ENCODE results near the gene MAGEC2. TPM values are rescaled to one million over a fixed set of nuclear protein-coding genes. Genes with fewer than 3 reads are reported as not detected.

MAGEC2 gene
- total RNA-seq, 1 donor from 2014 or later, result not detected

- Mint-ChIP-seq H3K9me3 (ENCODE audit: unreplicated experiment) (peaks cover 47% of the 10 kb centered on the region), H3K27me3 (ENCODE audit: unreplicated experiment) (no peaks in the 10 kb centered on the region), H3K4me3 (ENCODE audit: unreplicated experiment) (no peak overlapping the region), H3K36me3 (ENCODE audit: unreplicated experiment) (no peaks in the 10 kb centered on the region), H3K27ac (ENCODE audit: unreplicated experiment) (no peak overlapping the region), H3K4me1 (ENCODE audit: unreplicated experiment) (no peaks in the 10 kb centered on the region)
- TF ChIP-seq, protein P1, sequence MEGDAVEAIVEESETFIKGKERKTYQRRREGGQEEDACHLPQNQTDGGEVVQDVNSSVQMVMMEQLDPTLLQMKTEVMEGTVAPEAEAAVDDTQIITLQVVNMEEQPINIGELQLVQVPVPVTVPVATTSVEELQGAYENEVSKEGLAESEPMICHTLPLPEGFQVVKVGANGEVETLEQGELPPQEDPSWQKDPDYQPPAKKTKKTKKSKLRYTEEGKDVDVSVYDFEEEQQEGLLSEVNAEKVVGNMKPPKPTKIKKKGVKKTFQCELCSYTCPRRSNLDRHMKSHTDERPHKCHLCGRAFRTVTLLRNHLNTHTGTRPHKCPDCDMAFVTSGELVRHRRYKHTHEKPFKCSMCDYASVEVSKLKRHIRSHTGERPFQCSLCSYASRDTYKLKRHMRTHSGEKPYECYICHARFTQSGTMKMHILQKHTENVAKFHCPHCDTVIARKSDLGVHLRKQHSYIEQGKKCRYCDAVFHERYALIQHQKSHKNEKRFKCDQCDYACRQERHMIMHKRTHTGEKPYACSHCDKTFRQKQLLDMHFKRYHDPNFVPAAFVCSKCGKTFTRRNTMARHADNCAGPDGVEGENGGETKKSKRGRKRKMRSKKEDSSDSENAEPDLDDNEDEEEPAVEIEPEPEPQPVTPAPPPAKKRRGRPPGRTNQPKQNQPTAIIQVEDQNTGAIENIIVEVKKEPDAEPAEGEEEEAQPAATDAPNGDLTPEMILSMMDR (IDR thresholded peaks at IDR 0.05), result no peak
- no peak for DNase-seq (ENCODE audit: extremely low spot score, unreplicated experiment)
Measured at GRCh38 chrX:142244568-142244967, 39.5 kb upstream of the MAGEC2 start.

- H3K4me1 Mint-ChIP-seq (ENCODE audit: unreplicated experiment), result no peaks in the 10 kb centered on the region
- no peaks in the 10 kb centered on the region for H3K27me3 Mint-ChIP-seq (ENCODE audit: unreplicated experiment)
- peaks cover 34% of the 10 kb centered on the region for H3K9me3 Mint-ChIP-seq (ENCODE audit: unreplicated experiment)
- no peak overlapping the region for H3K27ac Mint-ChIP-seq (ENCODE audit: unreplicated experiment)
- TF ChIP-seq, protein P1 (IDR thresholded peaks at IDR 0.05), result no peak
- no peaks in the 10 kb centered on the region for H3K36me3 Mint-ChIP-seq (ENCODE audit: unreplicated experiment)
- DNase-seq (ENCODE audit: extremely low spot score, unreplicated experiment), result no peak
- no peak overlapping the region for H3K4me3 Mint-ChIP-seq (ENCODE audit: unreplicated experiment)
Measured at GRCh38 chrX:142238536-142238935, 33.4 kb upstream of the MAGEC2 start.

DNA sequence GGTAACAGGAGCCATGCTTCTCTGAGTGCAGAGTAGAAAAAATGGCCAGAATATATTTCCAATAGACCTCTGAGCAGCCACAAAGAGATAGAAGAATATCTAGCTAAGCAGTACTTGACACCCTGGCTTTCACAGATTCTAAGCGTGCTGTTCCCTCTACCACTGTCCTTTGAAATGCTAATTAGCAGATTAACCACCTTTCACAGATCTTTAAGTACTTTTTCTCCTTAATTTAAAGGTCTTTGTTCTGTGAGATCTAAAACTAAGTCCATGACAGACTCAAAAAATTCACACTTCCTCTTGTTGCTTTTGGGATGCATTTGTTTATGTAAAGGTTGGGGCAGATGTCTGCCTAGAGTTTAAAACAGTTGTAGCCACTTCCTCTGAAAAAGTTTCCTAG lies 28.3 kb upstream of the MAGEC2 start:
- Mint-ChIP-seq H3K27me3 (ENCODE audit: unreplicated experiment) (no peaks in the 10 kb centered on the region), H3K4me3 (ENCODE audit: unreplicated experiment) (no peak overlapping the region), H3K27ac (ENCODE audit: unreplicated experiment) (no peak overlapping the region), H3K36me3 (ENCODE audit: unreplicated experiment) (no peaks in the 10 kb centered on the region), H3K4me1 (ENCODE audit: unreplicated experiment) (no peaks in the 10 kb centered on the region), H3K9me3 (ENCODE audit: unreplicated experiment) (peaks cover 20% of the 10 kb centered on the region)
- TF ChIP-seq, protein P1 (IDR thresholded peaks at IDR 0.05), result no peak
- DNase-seq (ENCODE audit: extremely low spot score, unreplicated experiment), result no peak

- Mint-ChIP-seq H3K9me3 (ENCODE audit: unreplicated experiment) (peaks cover 41% of the 10 kb centered on the region), H3K36me3 (ENCODE audit: unreplicated experiment) (no peaks in the 10 kb centered on the region), H3K4me3 (ENCODE audit: unreplicated experiment) (no peak overlapping the region), H3K27me3 (ENCODE audit: unreplicated experiment) (no peaks in the 10 kb centered on the region), H3K27ac (ENCODE audit: unreplicated experiment) (no peak overlapping the region), H3K4me1 (ENCODE audit: unreplicated experiment) (no peaks in the 10 kb centered on the region)
- DNase-seq (ENCODE audit: extremely low spot score, unreplicated experiment), result no peak
- TF ChIP-seq, protein P1 (IDR thresholded peaks at IDR 0.05), result no peak
Measured at GRCh38 chrX:142214081-142214480, 9.0 kb upstream of the MAGEC2 start.

GRCh38 chrX:142201113-142201512 lies 4.0 kb downstream of the MAGEC2 start:
- TF ChIP-seq, protein P1 (IDR thresholded peaks at IDR 0.05), result no peak
- Mint-ChIP-seq H3K4me1 (ENCODE audit: unreplicated experiment) (no peaks in the 10 kb centered on the region), H3K9me3 (ENCODE audit: unreplicated experiment) (peaks cover 60% of the 10 kb centered on the region), H3K4me3 (ENCODE audit: unreplicated experiment) (no peak overlapping the region), H3K36me3 (ENCODE audit: unreplicated experiment) (no peaks in the 10 kb centered on the region), H3K27me3 (ENCODE audit: unreplicated experiment) (no peaks in the 10 kb centered on the region), H3K27ac (ENCODE audit: unreplicated experiment) (no peak overlapping the region)
- no peak for DNase-seq (ENCODE audit: extremely low spot score, unreplicated experiment)

All from osteocyte (in vitro differentiated cells).